GM23338 (cell line): ENCODE results near the gene KRTAP12-2. TPM values are rescaled to one million over a fixed set of nuclear protein-coding genes. Genes with fewer than 3 reads are reported as not detected.

Source experiments
- ATAC-seq: fragments of 200-7000 bp; cut with Tn5 transposase; 3 replicates; pipeline ENCODE4 v1.9.1; 2020
- DNase-seq: peaks from one replicate; pipeline ENCODE4 v3.0.0-alpha.2; 2015; ENCODE audit warnings: low spot score
- H2AFZ ChIP-seq: fragments of 200-600 bp; sonication (generic); 2 replicates; pipeline ENCODE4 v1.8.0; 2016; ENCODE audit warnings: antibody characterized with exemption, mild to moderate bottlenecking, moderate library complexity
- H3F3A ChIP-seq: fragments of 200-600 bp; sonication (generic); replicated peaks from 2 replicates; pipeline ENCODE4 v1.8.0; 2017; ENCODE audit warnings: antibody characterized with exemption, mixed run types, low read depth
- H3K27ac ChIP-seq: fragments of 200-600 bp; sonication (generic); 2 replicates; pipeline ENCODE4 v1.6.1; 2016; ENCODE audit warnings: low read depth
- H3K27me3 ChIP-seq: fragments of 200-600 bp; sonication (generic); 2 replicates; pipeline ENCODE4 v1.8.0; 2016; ENCODE audit warnings: mild to moderate bottlenecking, mixed run types, moderate library complexity; ENCODE audit not compliant: insufficient read depth
- H3K36me3 ChIP-seq: fragments of 200-600 bp; sonication (generic); 2 replicates; pipeline ENCODE4 v1.8.0; 2016; ENCODE audit warnings: mild to moderate bottlenecking; ENCODE audit not compliant: insufficient read depth
- H3K4me1 ChIP-seq: fragments of 200-600 bp; sonication (generic); 2 replicates; pipeline ENCODE4 v1.8.0; 2016; ENCODE audit warnings: mild to moderate bottlenecking, moderate library complexity; ENCODE audit not compliant: insufficient read depth
- H3K4me2 ChIP-seq: fragments of 200-600 bp; sonication (generic); 2 replicates; pipeline ENCODE4 v1.7.1; 2017; ENCODE audit warnings: mixed run types
- H3K4me3 ChIP-seq: fragments of 200-600 bp; sonication (generic); 2 replicates; pipeline ENCODE4 v1.6.1; 2016; ENCODE audit warnings: mixed run types
- H3K79me2 ChIP-seq: fragments of 200-600 bp; sonication (generic); replicated peaks from 2 replicates; pipeline ENCODE4 v1.8.0; 2017; ENCODE audit warnings: mild to moderate bottlenecking; ENCODE audit not compliant: insufficient read depth
- H3K9me2 ChIP-seq: fragments of 200-600 bp; sonication (generic); 2 replicates; pipeline ENCODE4 v1.8.0; 2017; ENCODE audit not compliant: insufficient read depth
- H4K20me1 ChIP-seq: fragments of 200-600 bp; sonication (generic); replicated peaks from 2 replicates; pipeline ENCODE4 v1.8.0; 2017; ENCODE audit warnings: mild to moderate bottlenecking; ENCODE audit not compliant: insufficient read depth
- H3K27ac Mint-ChIP-seq: 2 replicates; pipeline ENCODE4 v1.8.0; 2020; ENCODE audit warnings: inconsistent platforms, mild to moderate bottlenecking, moderate library complexity, mixed read lengths
- H3K27me3 Mint-ChIP-seq: 3 replicates; pipeline ENCODE4 v1.8.0; 2022; ENCODE audit warnings: low read depth, mild to moderate bottlenecking, moderate library complexity, mixed read lengths, inconsistent platforms; ENCODE audit not compliant: insufficient read depth, poor library complexity
- H3K36me3 Mint-ChIP-seq: 3 replicates; pipeline ENCODE4 v1.8.0; 2021; ENCODE audit warnings: low read depth, mild to moderate bottlenecking, inconsistent platforms, moderate library complexity, mixed read lengths
- H3K4me1 Mint-ChIP-seq: 3 replicates; pipeline ENCODE4 v1.8.0; 2020; ENCODE audit warnings: mild to moderate bottlenecking, inconsistent platforms, mixed read lengths
- H3K4me3 Mint-ChIP-seq: 3 replicates; pipeline ENCODE4 v1.8.0; 2021; ENCODE audit warnings: moderate library complexity, mild to moderate bottlenecking, inconsistent platforms, mixed read lengths
- H3K9me3 Mint-ChIP-seq: 3 replicates; pipeline ENCODE4 v1.8.0; 2020; ENCODE audit warnings: moderate library complexity, mild to moderate bottlenecking, inconsistent platforms, mixed read lengths
- CTCF ChIP-seq, 2 experiments: fragments of 200-600 bp in 1 of 2; sonication (generic) in 1 of 2; conservative IDR thresholded peaks; 2 replicates each; pipeline versions ENCODE4 v1.5.1 to v1.6.1; 2016 to 2017; ENCODE audit warnings: antibody characterized with exemption in 2 of 2, low read depth in 2 of 2, mild to moderate bottlenecking in 2 of 2, moderate library complexity in 1 of 2
- ETS1 ChIP-seq: IDR thresholded peaks from 2 replicates; pipeline ENCODE4 v1.6.1; 2016; ENCODE audit warnings: antibody characterized with exemption
- JUNB ChIP-seq: IDR thresholded peaks from one replicate; pipeline ENCODE4 v1.6.1; 2016; ENCODE audit warnings: antibody characterized with exemption; ENCODE audit not compliant: unreplicated experiment
- NANOG ChIP-seq: IDR thresholded peaks from 2 replicates; pipeline ENCODE4 v1.6.1; 2016; ENCODE audit warnings: antibody characterized with exemption, borderline replicate concordance
- POLR2AphosphoS5 ChIP-seq: IDR thresholded peaks from 2 replicates; pipeline ENCODE4 v1.6.1; 2016; ENCODE audit warnings: antibody characterized with exemption, low read depth
- STAT1 ChIP-seq: IDR thresholded peaks from one replicate; pipeline ENCODE4 v1.6.1; 2016; ENCODE audit warnings: antibody characterized with exemption; ENCODE audit not compliant: unreplicated experiment
- ZNF331 ChIP-seq: fragments of 250-450 bp; sonication (Bioruptor Pico); IDR thresholded peaks from 2 replicates; pipeline ENCODE4 v1.5.0; 2020; ENCODE audit warnings: low read depth, mild to moderate bottlenecking, moderate library complexity
- ZNF462 ChIP-seq: fragments of 250-450 bp; sonication (Bioruptor Pico); IDR thresholded peaks from 2 replicates; pipeline ENCODE4 v1.5.0; 2020; ENCODE audit warnings: mild to moderate bottlenecking, moderate library complexity
- polyA plus RNA-seq: library from polyadenylated mRNA; unstranded; fragments of >200 nt; fragmentation: Nextera tagmentation; extraction: Ambion mirVana; gene quantifications from 2 replicates; pipeline ENCODE4 v1.2.1, GENCODE V29; 2016
- total RNA-seq: library from RNA; depleted of rRNA; stranded (reverse); fragments of >200 nt; shearing (Covaris generic); gene quantifications from 2 replicates; pipeline ENCODE4 v1.2.3, GENCODE V29; 2014

The KRTAP12-2 gene
- total and polyA plus RNA-seq, 2 experiments from 2014 or later: not detected

- no peak overlapping the region for H3K4me2 ChIP-seq
- ATAC-seq: no peak
- H3K27me3 Mint-ChIP-seq: peaks cover 7% of the 10 kb centered on the region
- H3K36me3 Mint-ChIP-seq: peaks cover 7% of the 10 kb centered on the region
- H3K27ac Mint-ChIP-seq: no peak overlapping the region
- no peak overlapping the region for H3K4me3 ChIP-seq
- no peaks in the 10 kb centered on the region for H3K27me3 ChIP-seq
- H3K79me2 ChIP-seq: no peaks in the 10 kb centered on the region
- TF ChIP-seq CTCF (conservative IDR thresholded peaks at IDR 0.05; ENCODE audit: low read depth in 2 of 2): no peak
- no peak for TF ChIP-seq ETS1
- TF ChIP-seq NANOG: no peak
- H3K4me1 Mint-ChIP-seq: no peaks in the 10 kb centered on the region
- H3K9me3 Mint-ChIP-seq: peaks cover 20% of the 10 kb centered on the region
- H2AFZ ChIP-seq: no peak overlapping the region
- H3F3A ChIP-seq: no peaks in the 10 kb centered on the region
- no peaks in the 10 kb centered on the region for H3K9me2 ChIP-seq
- H4K20me1 ChIP-seq: no peaks in the 10 kb centered on the region
- no peak overlapping the region for H3K4me3 Mint-ChIP-seq
- no peaks in the 10 kb centered on the region for H3K4me1 ChIP-seq
- no peak overlapping the region for H3K27ac ChIP-seq
- H3K36me3 ChIP-seq: 0 out of 2 replicates have a peak, but pooled peaks cover 6% of the 10 kb centered on the region
- DNase-seq: no peak
These were observed 36.3 kb downstream of the KRTAP12-2 start for GRCh38 chr21:44630440-44630839.

GRCh38 chr21:44628707-44629391, 37.9 kb downstream of the KRTAP12-2 start:
- Histone ChIP-seq H3K27me3 (no peaks in the 10 kb centered on the region), H2AFZ (no peak overlapping the region), H4K20me1 (no peaks in the 10 kb centered on the region), H3K79me2 (no peaks in the 10 kb centered on the region), H3K4me2 (no peak overlapping the region), H3K36me3 (0 out of 2 replicates have a peak, but pooled peaks cover 6% of the 10 kb centered on the region), H3K4me3 (no peak overlapping the region), H3K27ac (no peak overlapping the region), H3K9me2 (no peaks in the 10 kb centered on the region), H3F3A (no peaks in the 10 kb centered on the region), H3K4me1 (no peaks in the 10 kb centered on the region)
- H3K4me3 Mint-ChIP-seq: no peak overlapping the region
- DNase-seq (no peak), ATAC-seq (peak; percentile 22; the same call in 2 of the 3 replicates)
- peaks cover 33% of the 10 kb centered on the region for H3K9me3 Mint-ChIP-seq
- H3K27ac Mint-ChIP-seq: no peak overlapping the region
- H3K27me3 Mint-ChIP-seq: peaks cover 7% of the 10 kb centered on the region
- H3K4me1 Mint-ChIP-seq: no peaks in the 10 kb centered on the region
- peaks cover 15% of the 10 kb centered on the region for H3K36me3 Mint-ChIP-seq
- TF ChIP-seq JUNB (no peak), ETS1 (no peak), STAT1 (no peak), ZNF331 (no peak), POLR2AphosphoS5 (no peak), NANOG (no peak), ZNF462 (no peak)
